ENCODE results near the gene KIAA1671. TPM values are rescaled to one million over a fixed set of nuclear protein-coding genes. Genes with fewer than 3 reads are reported as not detected.

KIAA1671 gene
- total and polyA plus RNA-seq, 2 of the 13 experiments (the other 11 are each of a cell fraction or from before 2014, with no cell fraction given): 13.5 to 13.6 TPM

DNA sequence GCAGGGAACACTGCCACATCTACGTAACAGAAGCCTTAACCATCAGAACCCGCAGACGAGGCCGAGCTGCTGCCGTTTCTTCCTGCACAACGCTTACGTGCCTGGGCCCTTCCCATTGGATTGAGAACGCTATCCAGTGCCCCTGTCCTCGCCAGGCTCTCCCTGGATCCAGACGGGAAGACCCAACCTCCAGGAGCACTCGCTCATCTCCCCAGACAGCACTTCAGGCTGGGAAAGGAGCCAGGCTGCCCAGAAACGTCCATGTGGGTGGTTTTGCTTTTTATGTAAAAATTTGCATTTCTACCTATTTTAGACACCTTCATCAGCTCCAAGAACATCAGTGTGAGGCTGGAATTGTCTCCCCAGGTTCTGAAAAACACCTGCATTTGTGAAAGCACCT, 239.9 kb downstream of the KIAA1671 start:
- in situ Hi-C loops (cut with HindIII; ENCODE audit: extremely low pct_ligation_motif_present, low pct_unique_long_range_greater_than_20kb) (loop anchor here (25.0 kb wide), 1 partner anchor 255 kb away; the partner anchor contains the start of gene LHFPL7), intact Hi-C loops (cut with micrococcal nuclease; ENCODE audit: unreplicated experiment) (no loop called here)
- Histone ChIP-seq H4K20me1 (ENCODE audit: insufficient read depth, low read length) (no peaks in the 10 kb centered on the region; the same call in 1 of the 2 replicates), H3K27ac (ENCODE audit: extremely low read length, insufficient read depth, low read length) (no peak overlapping the region), H3K36me3 (replicated peaks in 1 of 2; ENCODE audit: control insufficient read depth in 1 of 2, insufficient read depth in 2 of 2, low read length in 2 of 2) (peaks cover 16 to 39% of the 10 kb centered on the region in 2 experiments; a peak in 4 of 5 replicates), H3K27me3 (ENCODE audit: control insufficient read depth in 1 of 2, insufficient read depth in 2 of 2, low read length in 2 of 2) (no peaks in the 10 kb centered on the region), H3K9me3 (ENCODE audit: low read length) (no peaks in the 10 kb centered on the region), H3K4me3 (replicated peaks in 1 of 3; ENCODE audit: insufficient read depth in 1 of 3, low read depth in 2 of 3, low read length in 3 of 3) (no peak overlapping the region), H3K4me1 (ENCODE audit: insufficient read depth, low read length) (no peaks in the 10 kb centered on the region), H3K79me2 (ENCODE audit: insufficient read depth, low read length) (no peaks in the 10 kb centered on the region), H3K4me2 (ENCODE audit: low read depth, low read length) (no peak overlapping the region), H3K9ac (ENCODE audit: insufficient read depth, low read depth, low read length) (no peak overlapping the region), H2AFZ (ENCODE audit: low read length) (no peak overlapping the region)
- no peak for DNase-seq (ENCODE audit: low spot score)
- ATAC-seq: no peak
- no TSS peak for BruUV-seq (replicated peaks)
- ChIA-PET CTCF (ENCODE audit: low intra/inter-chr PET ratio, low total read pairs) (no interaction called here), POLR2A (no interaction called here)
- TF ChIP-seq HOXA5 (CRISPR knock-in tag; IDR thresholded peaks at IDR 0.05): no peak
- TF ChIP-seq ATF7-NPFF (CRISPR knock-in tag; IDR thresholded peaks at IDR 0.05; ENCODE audit: low read depth): no peak
- TF ChIP-seq KLF9 (CRISPR knock-in tag; IDR thresholded peaks at IDR 0.05; ENCODE audit: low read depth): no peak
- TF ChIP-seq ARHGAP35 (CRISPR knock-in tag; IDR thresholded peaks at IDR 0.05; ENCODE audit: borderline replicate concordance): no peak
- no peak for TF ChIP-seq HHEX (CRISPR knock-in tag; IDR thresholded peaks at IDR 0.05)
- no peak for TF ChIP-seq ZNF552 (CRISPR knock-in tag; IDR thresholded peaks at IDR 0.05; ENCODE audit: borderline replicate concordance)
- TF ChIP-seq, protein P1, sequence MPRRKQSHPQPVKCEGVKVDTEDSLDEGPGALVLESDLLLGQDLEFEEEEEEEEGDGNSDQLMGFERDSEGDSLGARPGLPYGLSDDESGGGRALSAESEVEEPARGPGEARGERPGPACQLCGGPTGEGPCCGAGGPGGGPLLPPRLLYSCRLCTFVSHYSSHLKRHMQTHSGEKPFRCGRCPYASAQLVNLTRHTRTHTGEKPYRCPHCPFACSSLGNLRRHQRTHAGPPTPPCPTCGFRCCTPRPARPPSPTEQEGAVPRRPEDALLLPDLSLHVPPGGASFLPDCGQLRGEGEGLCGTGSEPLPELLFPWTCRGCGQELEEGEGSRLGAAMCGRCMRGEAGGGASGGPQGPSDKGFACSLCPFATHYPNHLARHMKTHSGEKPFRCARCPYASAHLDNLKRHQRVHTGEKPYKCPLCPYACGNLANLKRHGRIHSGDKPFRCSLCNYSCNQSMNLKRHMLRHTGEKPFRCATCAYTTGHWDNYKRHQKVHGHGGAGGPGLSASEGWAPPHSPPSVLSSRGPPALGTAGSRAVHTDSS (CRISPR knock-in tag; conservative IDR thresholded peaks at IDR 0.05): no peak
- no peak for TF ChIP-seq NPAS2 (CRISPR knock-in tag; IDR thresholded peaks at IDR 0.05; ENCODE audit: borderline replicate concordance)
- no peak for TF ChIP-seq NFATC3 (CRISPR knock-in tag; IDR thresholded peaks at IDR 0.05)
- no peak for FAIRE-seq
- 94% methylated on average over 12 of the region's 12 CpGs for WGBS (ENCODE audit: low lambda C conversion rate)
